Measurements from ENCODE around the gene MX2.

DNA sequence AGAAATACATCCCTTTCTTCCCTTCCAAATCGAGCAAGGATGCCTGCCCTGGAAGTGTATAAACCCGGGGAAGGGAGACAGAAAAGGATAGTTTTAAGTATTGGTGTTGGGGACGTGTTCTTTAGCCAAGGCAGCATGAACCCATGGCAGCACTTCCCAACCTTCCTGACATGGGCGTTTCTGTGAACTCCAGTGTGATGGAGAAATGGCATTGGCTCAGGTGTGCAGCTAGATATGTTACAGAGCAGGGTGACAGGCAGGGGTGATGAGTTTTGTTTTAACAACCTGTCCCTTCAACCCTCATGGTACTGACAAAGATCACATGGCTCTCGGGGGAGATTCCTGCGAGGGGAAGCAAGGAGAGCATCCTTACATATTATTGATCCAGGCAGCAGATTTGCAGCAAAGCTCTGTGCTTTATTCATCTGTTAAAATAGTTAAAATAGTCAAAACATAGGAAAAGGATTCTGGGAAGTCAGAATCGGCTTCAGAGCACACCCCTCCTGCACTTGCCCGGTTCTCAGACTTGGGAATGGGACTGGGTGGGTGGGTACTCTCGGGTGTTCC, 68.2 kb downstream of the MX2 start:
- no peak for TF ChIP-seq JUN (IDR thresholded peaks at IDR 0.05; ENCODE audit: borderline replicate concordance, insufficient read depth, insufficient read length, low read depth)
- TF ChIP-seq, protein P1, sequence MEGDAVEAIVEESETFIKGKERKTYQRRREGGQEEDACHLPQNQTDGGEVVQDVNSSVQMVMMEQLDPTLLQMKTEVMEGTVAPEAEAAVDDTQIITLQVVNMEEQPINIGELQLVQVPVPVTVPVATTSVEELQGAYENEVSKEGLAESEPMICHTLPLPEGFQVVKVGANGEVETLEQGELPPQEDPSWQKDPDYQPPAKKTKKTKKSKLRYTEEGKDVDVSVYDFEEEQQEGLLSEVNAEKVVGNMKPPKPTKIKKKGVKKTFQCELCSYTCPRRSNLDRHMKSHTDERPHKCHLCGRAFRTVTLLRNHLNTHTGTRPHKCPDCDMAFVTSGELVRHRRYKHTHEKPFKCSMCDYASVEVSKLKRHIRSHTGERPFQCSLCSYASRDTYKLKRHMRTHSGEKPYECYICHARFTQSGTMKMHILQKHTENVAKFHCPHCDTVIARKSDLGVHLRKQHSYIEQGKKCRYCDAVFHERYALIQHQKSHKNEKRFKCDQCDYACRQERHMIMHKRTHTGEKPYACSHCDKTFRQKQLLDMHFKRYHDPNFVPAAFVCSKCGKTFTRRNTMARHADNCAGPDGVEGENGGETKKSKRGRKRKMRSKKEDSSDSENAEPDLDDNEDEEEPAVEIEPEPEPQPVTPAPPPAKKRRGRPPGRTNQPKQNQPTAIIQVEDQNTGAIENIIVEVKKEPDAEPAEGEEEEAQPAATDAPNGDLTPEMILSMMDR (IDR thresholded peaks at IDR 0.05; ENCODE audit: extremely low read depth in 1 of 2, insufficient read depth in 1 of 2, low read depth in 1 of 2, low read length in 2 of 2): no peak
- no peak for TF ChIP-seq GATA2 (IDR thresholded peaks at IDR 0.05; ENCODE audit: insufficient read depth, insufficient read length, low read depth, low read length)
- TF ChIP-seq POLR2A (IDR thresholded peaks at IDR 0.05; ENCODE audit: low read depth, low read length): no peak
- no peak for TF ChIP-seq POLR2AphosphoS5 (IDR thresholded peaks at IDR 0.05; ENCODE audit: insufficient read depth, low read depth, low read length)
- no peak for TF ChIP-seq EZH2 (IDR thresholded peaks at IDR 0.05; ENCODE audit: borderline replicate concordance, low read depth, low read length, severe bottlenecking)
- TF ChIP-seq, protein P2, sequence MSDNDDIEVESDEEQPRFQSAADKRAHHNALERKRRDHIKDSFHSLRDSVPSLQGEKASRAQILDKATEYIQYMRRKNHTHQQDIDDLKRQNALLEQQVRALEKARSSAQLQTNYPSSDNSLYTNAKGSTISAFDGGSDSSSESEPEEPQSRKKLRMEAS (IDR thresholded peaks at IDR 0.05; ENCODE audit: insufficient read depth, insufficient read length): no peak

All from endothelial cell of umbilical vein (primary cell).